ENCODE measurements around the gene FDX1.
"Not testable (repeated sequence)": the region's sequence is repeated elsewhere in the genome, so short reads cannot be mapped to it uniquely, and the experiment has no call there.

The FDX1 gene, protein sequence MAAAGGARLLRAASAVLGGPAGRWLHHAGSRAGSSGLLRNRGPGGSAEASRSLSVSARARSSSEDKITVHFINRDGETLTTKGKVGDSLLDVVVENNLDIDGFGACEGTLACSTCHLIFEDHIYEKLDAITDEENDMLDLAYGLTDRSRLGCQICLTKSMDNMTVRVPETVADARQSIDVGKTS

DNA sequence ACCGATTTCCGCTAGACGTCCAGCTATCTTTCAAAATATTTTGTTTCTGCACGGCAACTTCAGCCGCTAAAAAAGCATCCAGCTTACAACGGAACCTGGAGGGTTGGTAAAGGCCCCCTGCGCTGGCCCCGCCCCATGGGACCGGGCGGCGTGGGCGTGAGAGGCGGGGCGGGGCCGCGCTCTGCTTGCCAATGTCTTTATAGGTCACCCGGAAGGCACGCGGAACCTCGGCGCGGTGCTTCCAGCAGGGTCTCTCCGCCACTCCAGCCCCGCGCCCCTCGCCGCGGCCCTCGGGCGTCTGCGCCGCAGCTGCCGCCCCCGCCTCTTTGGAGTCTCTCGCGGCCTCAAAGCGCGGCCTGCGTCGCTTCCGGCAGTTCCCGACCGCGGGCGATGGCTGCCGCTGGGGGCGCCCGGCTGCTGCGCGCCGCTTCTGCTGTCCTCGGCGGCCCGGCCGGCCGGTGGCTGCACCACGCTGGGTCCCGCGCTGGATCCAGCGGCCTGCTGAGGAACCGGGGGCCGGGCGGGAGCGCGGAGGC lies at the start of gene FDX1:
Gene FDX1, plus strand, starts transcription at position 218 of the 536 bp plus-strand sequence. Its CDS starts 173 bp downstream, at position 391.
- DNase-seq = peak; percentile 57 to 69

DNA sequence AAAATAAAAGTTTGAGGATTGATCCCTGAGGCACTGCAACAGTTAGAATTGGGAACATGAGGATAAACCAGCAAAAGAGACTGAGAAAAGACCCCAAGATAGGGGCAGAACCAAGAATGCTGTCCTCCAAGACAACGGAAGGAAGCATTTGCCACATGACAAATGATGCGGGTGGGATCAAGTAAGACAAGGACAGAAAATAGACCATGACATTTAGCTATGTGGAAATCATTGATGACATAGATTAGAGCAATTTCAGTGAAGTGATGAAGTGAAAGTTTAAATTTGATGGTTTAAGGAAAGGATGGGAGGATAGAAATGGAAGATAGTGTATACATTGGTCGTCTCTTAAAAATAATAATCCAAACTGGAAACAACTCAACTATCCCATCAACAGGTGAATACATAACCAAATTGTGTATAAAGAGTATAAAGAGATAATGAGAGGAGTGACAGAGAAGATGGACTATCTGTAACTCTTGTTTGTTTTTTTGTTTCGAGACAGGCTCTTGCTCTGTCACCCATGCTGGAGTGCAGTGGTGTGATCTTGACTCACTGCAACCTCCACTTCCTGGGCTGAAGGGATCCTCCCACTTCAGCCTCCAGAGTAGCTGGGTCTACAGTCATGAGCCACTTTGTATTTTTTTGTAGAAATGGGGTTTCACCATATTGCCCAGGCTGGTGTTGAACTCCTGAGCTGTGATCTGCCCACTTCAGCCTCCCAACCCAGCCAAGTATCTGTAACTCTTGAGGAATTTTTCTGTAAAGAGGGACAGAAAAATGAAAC lies 48.7 kb upstream of the FDX1 start:
- no peak for DNase-seq

GRCh38 chr11:110388231-110388630 lies 41.5 kb upstream of the FDX1 start:
- not testable (repeated sequence) for DNase-seq

DNA sequence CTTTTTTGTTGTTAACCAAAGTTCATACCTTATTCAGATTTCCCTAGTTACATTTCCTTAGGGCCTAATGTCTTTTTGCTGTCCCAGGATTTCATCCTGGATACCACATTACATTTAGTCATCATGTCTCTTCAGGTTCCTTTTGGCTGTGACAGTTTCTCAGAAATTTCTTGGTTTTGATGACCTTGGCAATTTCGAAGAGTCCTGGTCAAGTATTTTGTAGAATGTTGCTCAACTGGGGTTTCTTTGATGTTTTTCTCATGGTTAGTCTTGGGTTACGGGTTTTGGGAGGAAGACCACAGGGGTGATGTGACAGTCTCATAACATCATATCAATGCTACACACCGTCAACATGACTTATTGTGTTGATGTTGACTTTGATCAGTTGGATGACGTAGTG lies 39.8 kb upstream of the FDX1 start:
- DNase-seq = no peak

- DNase-seq = no peak
These were observed 37.7 kb upstream of the FDX1 start for GRCh38 chr11:110392056-110392455.

- not testable (repeated sequence) for DNase-seq
These were observed 32.0 kb upstream of the FDX1 start for GRCh38 chr11:110397668-110398286.

GRCh38 chr11:110403585-110403984 lies 26.2 kb upstream of the FDX1 start:
- not testable (repeated sequence) for DNase-seq

GRCh38 chr11:110405636-110406035 lies 24.1 kb upstream of the FDX1 start:
- not testable (repeated sequence) for DNase-seq

DNA sequence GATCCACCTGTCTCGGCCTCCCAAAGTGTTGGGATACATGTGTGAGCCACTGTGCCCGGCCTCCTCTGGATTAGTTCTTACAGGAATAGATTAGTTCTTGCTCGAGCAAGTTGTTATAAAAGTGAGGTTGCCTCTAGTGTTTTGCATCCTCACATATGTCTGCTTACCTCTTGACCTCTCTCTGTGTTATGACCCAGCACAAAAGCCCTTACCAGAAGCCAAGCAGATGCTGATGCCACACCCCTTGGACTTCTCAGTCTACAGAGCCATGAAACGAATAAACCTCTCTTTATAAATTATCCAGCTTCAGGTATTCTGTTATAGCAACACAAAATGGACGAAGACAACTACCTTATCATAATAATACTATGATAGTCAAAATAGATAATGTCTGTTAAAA lies 22.4 kb upstream of the FDX1 start:
- no peak for DNase-seq

DNA sequence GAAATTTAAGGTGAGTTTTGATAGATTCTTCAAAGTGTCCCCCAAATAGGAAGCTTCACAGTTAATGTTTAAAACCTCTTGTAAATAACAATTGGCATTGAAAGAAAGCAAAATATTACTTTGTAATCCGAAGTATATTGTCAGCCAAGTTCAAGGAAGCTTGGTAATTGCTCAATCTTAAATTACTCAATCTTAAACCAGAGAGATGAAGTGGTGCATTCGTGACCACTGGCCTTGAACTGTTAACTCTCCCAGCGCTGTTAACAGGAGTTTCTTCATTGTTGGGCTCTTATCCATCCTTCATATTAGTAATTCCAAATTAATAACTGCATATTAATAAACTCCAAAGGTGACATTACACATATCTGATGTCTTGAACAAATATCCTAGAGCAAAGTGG lies 20.6 kb upstream of the FDX1 start:
- no peak for DNase-seq

- no peak for DNase-seq
These were observed 19.1 kb upstream of the FDX1 start for GRCh38 chr11:110410651-110411050.

GRCh38 chr11:110415081-110415480 lies 14.7 kb upstream of the FDX1 start:
- DNase-seq = no peak

DNA sequence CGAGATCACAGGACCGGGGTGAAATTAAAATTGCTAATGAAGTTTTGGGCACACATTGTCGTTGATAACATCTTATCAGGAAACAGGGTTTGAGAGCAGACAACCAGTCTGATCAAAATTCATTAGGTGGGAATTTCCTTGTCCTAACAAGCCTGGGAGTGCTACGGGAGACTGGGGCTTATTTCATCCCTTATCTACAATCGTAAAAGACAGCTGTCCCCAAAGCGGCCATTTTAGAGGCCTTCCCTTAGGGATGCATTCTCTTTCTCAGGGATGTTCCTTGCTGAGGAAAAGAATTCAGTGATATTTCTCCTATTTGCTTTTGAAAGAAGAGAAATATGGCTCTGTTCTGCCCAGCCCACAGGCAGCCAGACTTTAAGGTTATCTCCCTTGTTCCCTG lies 8.1 kb upstream of the FDX1 start:
- DNase-seq = not testable (repeated sequence)

DNA sequence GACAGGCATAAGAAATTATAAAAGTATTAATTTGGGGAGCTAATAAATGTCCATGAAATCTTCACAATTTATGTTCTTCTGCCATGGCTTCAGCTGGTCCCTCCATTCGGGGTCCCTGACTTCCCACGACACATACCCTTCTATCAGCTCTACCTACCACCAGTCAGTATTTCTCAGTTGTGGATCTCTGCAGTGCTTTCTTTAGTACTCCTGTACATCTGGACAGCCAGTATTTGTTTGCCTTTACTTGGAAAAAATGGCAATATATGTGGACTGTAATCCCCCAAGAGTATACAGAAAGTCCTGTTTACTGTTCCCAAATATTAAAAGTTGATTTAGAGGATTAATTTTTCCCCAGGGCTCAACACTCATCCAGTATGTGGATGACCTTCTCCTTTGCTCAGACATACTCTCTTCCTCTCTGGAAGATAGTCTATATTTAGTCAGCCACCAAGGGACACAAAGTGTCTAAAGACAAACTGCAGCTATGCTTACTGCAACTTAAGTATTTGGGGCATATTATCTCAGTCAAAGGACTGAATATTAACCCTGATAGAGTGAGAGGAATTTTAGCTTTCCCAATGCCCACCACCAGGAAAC lies 7.3 kb upstream of the FDX1 start:
- DNase-seq = no peak

GRCh38 chr11:110424775-110425444 lies 4.8 kb upstream of the FDX1 start:
- DNase-seq = no peak

DNA sequence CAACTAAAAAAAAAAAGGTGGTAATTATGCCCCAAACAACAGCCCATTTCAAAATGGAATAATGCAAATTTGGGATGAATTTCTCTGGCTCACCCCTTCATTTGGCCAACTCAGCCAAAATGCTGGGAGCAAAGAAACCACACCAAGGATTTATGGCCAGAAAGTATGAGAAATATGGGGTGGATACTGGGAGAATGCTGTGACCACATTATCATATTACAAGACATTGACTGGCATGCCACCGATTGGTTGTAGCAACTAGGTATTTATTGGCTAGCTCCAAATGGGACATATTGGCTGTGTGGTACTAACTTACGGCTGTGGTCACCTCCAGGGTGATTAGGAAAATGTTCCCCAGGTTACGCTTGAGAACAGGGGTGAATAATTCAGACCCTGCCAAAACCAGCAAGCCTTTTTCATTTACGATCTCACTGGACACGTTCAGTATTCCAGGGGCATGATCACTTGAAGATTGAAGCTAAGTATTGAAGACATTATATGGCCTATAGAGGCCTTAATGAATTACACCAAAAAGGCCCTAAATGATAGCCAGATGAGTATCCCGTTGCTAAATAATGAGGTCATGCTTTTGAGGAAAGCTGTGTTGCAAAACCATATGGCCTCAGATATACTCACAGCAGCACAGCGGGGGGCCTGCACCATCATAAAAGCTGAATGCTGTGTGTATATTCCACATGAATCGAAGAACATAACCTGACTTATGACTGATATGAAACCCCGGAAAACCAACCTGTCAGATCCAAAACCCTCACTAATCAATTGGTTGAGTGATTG lies 3.8 kb upstream of the FDX1 start:
- DNase-seq = no peak

- no peak for DNase-seq
These were observed 1.7 kb upstream of the FDX1 start for GRCh38 chr11:110428040-110428439.

GRCh38 chr11:110428956-110429730 lies 605 bp upstream of the FDX1 start:
- DNase-seq = no peak

DNA sequence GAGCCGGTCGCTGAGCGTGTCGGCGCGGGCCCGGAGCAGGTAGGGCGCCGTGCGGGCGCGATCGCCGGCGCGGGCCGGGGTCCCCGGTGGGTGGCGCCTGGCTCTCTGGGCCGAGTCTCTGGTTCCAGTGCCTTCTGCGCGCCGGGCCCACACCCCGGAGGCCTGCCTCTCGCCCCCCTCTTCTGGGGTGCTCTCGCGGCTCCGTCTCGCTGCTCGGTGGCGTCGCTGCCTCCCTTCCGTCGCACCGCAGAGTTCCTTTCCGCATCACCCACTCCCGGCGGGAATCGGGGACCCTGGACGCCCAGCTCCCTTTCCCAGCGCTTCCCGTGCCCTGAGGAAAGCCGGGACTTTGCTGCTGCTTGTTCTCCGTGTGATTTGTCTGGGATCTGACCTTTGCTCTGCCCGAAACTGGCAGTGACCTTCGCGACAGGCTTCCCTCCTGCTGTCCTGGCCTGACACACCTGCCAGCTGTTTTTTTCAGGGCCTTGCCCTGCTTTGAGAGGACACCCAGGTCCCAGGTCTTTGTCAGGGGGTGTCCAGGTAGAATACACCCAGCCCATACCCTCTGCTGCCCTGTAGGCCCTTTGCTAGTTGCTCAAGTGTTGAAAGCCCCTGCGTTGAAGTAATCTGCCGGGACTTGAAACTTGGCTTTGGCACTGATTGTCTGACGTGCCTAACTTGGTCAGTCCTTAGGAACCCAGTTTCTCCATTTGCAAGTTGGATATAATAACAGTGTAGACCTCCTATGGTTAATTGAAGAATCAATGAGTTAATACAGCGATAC lies 711 bp downstream of the FDX1 start:
- DNase-seq = peak in 1 of 2 donors; percentile 33

GRCh38 chr11:110431051-110431672 lies 1.4 kb downstream of the FDX1 start:
- no peak for DNase-seq

Measured in bone marrow (tissue), 2 donors.